A172 (cell line): ENCODE measurements around the gene CCM2. TPM values are rescaled to one million over a fixed set of nuclear protein-coding genes. Genes with fewer than 3 reads are reported as not detected.
A peak's percentile ranks its signal among the peaks of the same experiment; 100 is the strongest.

Source experiments
- DNase-seq: peaks from one replicate; pipeline ENCODE4 v3.0.0-alpha.2; 2015; ENCODE audit warnings: low spot score
- total RNA-seq: library from RNA; depleted of rRNA; stranded (reverse); fragments of >200 nt; shearing (Covaris generic); gene quantifications from 2 replicates; pipeline ENCODE4 v1.2.3, GENCODE V29; 2014

Gene CCM2
- total RNA-seq, 1 experiment from 2014 or later: 70.8 TPM

DNA sequence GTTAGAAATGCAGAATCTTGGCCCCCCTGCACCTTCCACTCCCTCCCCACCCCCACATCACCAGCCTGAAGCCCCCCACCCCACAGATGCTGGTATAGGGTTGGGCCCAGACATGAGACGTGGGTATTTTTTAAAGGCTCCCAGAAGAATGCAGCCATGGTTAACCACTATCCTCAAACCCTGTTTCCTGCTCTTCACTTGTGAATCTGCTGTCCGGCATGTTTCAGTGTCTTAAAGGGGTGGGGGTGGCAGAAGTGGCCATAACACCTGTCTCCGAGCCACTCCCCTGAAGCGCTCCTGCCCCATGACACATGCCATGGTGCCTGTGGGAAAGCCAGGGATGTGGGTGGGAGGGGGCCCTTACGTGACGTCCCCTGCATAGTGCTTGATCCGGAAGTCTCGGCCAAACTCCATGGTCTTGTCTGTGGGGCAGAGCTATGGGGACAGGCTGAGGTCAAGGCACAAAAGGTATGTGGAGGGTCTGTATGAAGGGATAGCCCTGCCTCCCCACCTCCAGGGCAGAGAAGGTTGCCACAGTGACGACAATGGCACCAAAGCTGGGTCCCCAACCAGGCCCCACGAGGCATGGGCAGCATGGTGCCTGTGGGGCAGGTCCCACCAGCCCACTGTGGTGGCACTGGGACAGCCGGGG is 30.8 kb upstream of the CCM2 start:
- DNase-seq: no peak

DNA sequence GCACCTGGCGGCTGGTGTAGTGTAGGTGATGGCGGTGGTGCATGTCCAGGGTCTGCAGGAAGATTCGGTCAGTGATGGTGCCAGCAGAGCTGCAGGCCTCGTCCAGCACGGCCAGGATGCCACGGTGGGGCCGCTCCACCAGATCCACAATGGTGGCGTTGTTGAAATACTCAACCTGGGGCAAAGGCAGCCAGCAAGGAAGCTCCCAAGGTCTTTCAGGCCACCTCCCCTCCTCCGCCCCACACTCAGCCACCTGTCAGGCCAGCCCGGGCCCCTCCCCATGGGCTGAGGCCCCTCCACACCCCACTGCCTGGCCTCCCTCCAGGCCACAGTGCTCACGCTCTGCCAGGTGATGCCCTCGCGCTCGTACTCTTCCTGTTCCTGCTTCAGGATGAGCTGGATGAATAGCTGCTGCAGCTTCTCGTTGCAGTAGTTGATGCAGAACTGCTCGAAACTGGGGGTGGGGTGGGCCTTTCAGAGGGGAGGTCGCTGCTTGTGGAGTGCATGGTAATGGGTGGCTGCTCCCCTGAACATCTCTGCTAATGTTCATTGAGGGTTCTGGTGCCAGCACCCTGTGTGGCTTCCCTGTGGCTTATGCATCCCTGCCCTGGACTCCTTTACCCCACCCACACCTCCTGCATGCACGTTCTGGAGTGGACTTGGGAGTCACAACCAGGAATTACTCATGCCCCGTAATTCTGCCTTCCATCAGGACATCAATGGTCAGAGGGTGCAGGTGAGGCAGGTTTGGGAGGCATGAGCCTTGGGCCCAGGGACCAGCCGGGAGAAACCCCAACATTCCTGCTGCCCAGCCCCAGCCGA is 30.1 kb upstream of the CCM2 start:
- no peak for DNase-seq

DNA sequence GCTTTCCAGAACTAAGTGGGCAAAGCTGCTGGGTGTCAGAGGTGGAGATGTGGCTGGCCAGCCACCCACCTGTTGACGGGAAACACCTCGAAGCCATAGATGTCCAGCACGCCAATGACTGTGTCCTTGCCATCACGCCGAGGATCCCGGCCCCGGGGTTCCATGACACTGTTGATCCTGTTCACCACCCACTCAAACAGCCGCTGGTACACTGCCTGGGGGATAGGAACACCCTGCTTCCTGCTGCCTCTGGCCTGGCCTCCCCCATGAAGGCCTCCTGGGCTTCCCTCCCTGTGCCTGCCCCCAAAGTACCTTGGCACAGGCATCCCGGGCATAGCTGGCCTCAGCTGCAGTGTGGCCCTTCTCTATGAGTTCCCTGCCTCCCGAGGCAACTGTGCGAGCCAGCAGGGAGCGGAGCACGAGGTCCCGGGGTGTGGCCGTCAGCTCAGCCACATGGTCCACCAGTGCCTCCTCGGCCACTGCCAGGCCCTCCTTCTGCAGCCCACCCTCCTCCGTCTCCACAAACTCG is 29.4 kb upstream of the CCM2 start:
- no peak for DNase-seq

GRCh38 chr7:44971188-44971901 is 28.7 kb upstream of the CCM2 start:
- DNase-seq: no peak

GRCh38 chr7:44971902-44972441 is 28.0 kb upstream of the CCM2 start:
- no peak for DNase-seq

DNA sequence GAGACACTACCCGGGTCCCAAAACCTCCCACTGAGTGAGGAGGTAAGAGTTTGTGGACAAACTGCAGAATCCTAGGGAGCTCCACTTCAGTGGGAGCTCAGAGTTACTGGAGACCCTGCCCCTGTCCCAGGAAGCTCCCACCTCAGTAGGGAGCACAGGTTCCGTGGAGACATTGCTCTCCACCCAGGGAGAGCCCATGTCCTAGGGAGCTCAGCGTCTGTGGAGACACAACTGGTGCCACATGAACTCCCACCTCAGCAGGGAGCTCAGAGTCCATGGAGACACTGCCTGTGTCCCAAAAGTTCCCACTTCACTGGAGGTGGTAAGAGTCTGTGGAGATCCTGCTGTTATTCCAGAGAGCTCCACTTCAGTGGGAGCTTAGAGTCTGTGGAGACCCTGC is 27.4 kb upstream of the CCM2 start:
- DNase-seq: no peak

DNA sequence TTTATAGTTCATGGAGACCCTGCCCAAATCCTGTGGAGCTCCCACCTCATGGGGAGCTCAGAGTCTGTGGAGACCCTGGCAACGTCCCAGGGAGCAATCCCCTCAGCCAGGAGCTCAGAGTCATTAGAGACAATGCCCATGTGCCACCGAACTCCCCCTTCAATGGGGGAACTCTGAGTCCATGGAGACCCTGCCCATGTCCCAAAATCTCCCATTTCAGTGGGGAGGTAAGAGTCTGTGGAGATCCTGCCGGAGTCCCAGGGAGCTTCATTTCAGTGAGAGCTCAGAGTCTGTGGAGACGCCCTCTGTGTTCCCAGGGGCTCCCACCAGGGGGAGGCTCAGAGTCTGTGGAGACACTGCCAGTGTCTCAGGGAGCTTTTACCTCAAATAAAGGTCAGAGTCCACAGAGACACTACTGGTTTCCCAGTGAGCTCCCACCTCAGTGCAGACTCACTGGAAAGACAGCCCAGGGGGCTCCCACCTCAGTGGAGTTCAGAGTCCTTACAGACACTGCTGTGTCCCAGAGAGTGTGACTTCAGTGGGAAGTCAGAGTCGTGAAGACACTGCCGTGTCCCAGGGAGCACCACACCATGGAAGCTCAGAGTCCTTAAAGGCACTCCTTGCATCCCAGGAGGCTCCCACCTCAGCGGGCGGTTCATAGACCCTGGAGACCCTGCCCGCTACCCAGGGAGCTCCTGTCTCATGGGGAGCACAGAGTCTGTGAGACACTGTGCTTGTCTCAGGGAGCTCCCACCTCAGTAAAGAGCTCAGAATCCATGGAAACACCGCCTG is 26.2 kb upstream of the CCM2 start:
- no peak for DNase-seq

- no peak for DNase-seq
These were observed 25.5 kb upstream of the CCM2 start for GRCh38 chr7:44974549-44974948.

GRCh38 chr7:44975331-44976039 is 24.5 kb upstream of the CCM2 start:
- DNase-seq: no peak

- DNase-seq: no peak
These were observed 23.8 kb upstream of the CCM2 start for GRCh38 chr7:44976040-44976745.

GRCh38 chr7:44976746-44977196 is 23.2 kb upstream of the CCM2 start:
- no peak for DNase-seq

DNA sequence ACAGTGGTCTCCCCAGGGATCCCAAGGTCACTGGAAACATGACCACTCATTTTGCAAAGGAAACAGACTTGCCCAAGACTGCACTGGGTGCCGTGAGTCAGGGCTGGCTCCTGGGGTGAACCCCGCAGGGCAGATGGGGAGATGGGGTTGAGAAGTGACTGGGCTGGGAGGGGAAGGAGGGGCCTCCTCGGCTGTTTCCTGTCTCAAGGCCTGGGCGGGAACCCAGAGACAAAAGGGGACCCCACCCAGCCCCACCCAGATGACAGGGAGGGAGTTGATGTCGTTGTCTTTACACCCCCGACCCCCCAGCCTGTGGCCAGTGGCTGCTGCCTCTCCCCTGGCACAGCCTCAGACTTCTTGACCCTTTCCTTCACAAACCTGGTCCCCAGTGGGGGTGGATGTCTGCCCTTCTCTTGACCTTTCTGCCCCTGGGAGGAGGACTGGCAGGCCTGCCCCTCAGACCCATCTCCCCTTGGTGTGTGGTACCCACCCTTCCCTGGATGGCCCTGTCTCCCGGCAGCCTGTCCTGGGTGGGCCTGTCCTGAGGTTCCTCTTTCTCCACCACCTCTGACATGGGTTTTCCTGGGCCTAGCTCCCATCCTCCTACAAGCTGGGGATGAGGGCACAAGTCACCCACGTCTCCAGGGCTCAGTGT is 22.6 kb upstream of the CCM2 start:
- DNase-seq: peak; percentile 87

DNA sequence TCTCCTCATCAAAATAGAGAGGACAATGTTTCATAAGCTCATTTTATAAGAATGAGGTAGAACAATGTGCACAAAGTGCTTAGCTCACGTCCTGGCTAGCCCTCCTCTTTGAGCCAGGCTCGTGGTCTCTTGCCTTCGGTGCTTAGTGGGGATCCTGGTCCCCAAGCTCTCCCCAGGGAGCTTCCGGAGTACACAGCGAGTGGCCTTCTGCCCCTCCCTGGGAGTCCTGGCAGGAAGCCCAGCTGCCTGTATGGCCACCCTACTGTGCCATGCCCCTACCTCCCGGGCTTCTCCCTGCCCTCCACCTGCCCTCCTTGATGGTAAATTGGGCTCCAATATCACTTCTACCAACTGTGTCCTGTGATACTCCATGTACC is 22.1 kb upstream of the CCM2 start:
- DNase-seq: peak; percentile 77

DNA sequence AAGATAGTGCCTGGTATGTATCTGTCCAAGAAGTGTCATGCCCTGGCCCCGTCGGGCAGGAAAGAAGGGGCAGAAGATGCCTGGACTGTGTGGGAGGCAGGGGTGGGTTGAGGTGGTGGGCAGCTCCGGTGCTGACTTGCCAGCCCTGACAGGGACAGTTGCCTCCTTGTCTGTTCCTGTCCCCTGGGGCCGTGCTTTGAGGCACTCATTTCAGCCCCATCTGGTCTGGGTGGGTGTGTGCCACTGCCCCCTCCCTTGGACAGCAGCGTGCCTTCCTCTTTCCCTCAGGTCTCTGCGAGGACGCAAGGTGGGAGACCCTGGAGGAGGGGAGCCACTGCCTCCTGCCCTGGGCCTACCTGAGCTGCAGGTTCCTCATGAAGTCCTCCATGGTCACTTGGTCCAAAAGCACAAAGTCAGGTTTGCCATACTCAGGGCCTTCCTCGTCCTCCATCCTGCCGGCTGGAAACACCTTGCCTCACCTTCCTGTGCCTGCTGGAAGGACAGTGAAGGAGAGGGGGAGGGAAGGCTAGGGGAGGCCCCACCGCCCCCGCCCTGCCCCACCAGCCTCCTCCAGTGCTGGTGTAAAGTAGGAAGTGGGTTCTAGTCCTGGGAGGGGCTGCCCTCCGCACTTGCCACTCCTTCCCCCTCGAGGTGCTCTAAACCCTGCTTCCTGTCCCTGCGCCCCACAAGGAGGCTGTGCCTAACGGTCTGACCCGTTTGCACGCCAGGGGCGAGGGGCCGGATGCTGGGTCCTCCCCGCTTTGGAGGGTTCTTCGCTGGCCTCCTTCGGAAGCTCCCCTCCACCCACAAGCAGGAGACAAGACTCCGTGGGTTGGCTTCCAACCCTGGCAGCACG is 21.3 kb upstream of the CCM2 start, which contains the start of gene MYO1G:
Gene MYO1G, minus strand, starts transcription at position 505 of the 856 bp plus-strand sequence. Its CDS starts 54 bp downstream, at position 451.
- DNase-seq: no peak

DNA sequence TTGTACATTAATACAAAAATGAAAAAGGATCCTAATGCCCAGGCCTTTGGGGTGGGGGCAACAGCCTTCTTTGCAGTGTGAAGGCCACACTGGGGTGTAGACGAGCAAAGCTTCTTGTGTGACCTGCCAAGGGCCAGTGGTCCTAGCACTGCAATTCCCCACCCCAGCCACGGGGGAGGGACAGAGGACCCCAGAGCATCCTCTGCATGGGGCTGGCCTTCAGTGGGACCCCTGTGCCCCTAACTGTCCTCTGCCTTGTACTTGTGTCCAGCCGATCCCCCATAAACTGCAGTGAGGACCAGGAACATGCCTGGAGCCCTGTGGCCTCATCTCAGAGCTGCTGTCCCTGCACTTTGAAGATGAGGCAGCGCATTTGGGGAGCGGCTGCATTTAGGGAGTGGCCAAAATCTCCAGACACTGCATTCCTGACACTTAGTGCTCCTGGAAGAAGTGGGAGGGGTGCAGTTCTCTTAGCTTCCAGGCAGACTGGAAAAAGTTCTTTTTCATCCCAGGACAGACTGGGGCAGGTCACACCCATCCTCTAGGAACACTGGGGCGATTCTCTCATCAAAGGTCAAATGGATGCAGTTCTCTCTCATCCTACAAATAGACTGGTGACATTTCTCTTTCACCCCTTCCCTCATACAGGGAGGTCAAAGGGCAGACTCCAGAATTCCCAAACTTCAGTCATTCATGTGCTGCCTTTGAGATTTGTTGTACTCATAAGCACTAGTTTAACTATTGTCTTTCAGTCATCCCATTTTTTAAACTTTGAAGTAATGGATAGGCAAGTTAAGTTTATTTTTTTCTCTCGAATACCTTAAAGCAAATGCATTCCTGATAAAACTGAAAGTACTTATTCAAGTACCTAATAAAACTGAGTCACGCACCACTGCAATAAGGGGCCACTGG is 20.3 kb upstream of the CCM2 start:
- DNase-seq: peak; percentile 91

DNA sequence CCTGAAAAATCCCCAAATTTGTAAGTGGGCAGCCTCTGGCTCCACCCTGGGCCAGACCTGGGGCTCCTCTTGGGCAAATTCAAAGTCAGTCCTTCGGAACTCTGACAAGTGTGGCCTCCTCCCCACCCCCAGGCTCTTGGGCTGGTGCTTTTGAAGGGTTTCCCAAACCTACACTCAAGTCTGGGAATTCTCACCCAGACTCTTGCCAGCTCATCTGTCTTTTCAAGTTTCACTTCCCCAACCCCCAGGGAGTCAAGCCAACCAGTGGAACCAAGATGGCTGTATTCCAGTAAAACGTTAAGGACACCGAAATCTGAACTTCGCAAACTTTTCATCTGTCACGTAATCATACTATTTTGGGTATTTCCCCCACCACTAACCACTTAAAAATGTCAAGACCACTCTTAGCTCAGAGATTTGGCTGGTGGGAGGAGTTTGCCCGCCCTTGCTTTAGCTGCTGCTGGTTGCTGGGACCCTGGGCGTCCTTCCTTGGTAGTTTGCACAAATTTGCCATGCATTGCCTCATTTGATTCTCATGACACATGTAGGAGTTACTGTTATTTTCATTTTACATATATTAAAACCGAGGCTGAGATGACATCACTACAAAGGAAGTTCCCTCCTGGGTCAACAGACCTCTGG is 19.5 kb upstream of the CCM2 start:
- DNase-seq: peak; percentile 81
